Measurements from ENCODE around the gene GNAL.
A peak's percentile ranks its signal among the peaks of the same experiment; 100 is the strongest.

GNAL gene

DNA sequence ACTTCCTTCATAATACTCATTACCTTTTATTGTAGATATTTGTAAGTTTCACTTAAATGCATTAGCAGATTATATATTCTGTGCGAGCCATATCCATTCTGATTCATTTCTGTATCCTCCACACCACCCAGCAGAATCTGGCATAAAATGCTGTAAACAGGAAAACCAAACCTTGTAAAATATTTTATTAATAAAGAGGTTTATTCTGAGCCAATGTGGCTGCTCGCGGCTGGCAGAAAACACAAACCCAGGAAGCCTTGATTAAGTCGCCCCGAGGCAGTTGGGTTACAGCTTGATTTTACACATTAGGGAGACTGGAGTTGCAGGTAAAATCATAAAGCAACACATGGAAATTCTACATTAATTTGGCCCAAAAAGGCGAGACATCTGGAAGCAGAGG lies 40.5 kb downstream of the GNAL start:
- no peak for DNase-seq

DNA sequence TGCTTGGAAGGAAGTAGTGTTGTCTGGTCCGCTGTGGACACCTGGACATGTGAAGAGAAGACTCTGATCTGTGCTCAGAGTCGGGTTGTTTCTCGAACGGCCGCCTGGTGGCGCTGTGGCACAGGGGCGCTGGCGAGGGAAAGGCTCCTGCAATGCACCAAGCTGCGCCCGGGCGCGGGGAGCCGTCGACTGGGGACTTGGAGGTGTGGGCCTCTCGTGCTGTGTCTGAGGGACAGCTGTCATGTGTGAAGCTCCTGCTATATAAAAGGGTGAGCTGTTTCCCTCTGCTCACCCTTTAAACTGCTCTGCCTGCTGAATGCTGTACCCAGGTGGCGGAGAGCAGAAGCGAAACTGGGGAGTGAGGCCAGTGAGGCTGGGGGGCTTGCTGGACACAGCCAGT lies 44.0 kb downstream of the GNAL start:
- peak; percentile 74 for DNase-seq

DNA sequence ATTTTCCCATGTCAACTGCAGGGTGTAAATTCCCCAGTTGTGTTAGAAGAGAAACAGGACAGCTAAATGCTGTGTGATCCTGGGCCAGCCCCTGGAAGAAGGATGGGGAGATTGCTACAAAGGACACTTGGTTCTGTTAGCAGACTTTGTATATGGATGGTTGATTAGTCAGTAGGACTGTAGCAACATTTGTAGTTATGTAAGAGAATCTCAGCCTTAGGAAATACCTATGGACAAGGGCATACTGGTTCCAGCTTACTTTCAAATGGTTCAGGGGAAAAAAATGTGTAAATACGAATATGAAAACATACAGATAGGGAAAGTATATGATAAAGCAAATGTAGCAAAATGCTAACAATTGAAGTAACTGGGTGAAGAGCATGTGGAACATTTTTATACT lies 47.6 kb downstream of the GNAL start:
- DNase-seq, result no peak

DNA sequence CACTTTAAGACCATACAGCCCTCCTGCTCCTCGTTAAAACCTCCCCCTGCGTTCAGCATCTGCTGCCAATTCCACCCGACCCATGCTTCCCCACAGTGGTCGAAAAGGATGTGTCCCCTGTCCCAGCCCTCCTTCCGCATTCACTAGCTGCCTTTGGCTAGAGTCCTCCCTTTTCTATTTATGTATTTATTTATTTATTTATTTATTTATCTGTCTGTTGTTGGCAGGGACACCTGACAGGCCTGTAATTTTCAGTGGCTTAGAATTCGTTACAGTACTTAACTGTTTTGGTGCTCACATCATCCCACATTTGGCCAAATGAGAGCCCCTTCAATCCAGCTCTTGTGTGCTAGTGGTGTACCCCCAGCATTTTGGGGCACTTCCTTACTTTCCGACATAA lies 50.8 kb downstream of the GNAL start:
- DNase-seq, result no peak

DNA sequence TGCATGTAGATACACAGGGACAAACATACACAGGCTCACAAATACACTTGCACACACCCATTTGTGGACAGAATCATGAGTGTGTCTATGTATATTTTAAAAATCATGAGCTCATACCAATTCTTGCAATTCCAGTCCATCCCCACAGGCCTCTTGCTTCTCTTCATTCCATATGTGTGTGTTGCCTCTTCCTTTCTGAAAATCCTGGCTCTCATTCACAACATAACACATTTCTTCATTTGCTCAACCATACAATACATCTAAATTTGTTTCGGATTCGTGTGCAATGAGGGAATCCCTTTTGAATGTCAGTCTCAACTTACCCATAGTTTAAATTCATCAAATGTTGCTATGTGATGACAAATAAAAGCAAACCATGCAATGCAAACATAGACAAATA lies 51.4 kb downstream of the GNAL start:
- no peak for DNase-seq

DNA sequence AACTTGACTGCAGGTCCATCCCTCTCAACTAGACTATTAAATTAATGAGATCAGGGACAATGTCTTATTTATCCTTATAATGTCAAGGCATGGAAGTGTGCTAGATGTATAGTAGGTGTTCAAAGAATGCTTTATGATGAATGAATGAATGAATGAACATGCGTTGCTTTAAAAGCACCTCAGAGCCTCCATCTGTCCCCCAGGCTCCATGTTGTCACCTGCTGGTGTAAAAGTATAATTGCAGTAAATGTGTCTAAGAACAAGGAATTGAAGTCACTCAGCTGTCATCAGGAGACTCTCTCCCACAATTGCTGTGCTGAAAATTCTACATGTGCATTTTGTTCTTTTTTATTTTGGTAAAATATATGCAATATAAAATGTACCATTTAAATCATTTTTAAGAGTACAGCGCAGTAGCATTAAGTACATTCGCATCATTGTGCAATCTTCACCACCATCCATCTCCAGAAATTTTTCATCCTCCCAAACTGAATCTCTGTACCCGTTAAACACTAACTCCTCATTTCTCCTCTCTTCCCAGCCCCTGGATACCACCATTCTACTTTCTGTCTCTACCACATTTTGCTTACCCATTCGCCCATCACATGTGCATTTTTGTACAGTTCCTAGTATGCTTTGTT lies 52.6 kb downstream of the GNAL start:
- peak; percentile 30 for DNase-seq

DNA sequence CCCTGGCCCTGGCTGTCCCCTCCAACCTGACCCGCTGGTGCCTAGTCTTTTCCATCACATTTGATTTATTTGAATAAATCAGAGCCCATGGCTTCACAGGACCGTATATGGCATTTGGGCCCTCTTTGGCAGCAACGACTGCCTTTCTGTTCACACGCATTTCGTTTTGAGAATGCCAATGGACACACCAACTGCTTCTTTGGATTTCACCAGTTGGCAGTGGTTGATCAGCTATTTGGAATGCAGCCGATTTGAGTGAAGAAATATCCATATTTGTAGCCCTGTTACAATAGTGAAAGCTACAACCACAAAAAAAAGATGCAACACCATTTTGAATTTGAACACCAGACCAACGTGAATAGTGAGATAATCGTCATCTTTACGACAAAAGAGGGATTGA lies 56.5 kb downstream of the GNAL start:
- no peak for DNase-seq

DNA sequence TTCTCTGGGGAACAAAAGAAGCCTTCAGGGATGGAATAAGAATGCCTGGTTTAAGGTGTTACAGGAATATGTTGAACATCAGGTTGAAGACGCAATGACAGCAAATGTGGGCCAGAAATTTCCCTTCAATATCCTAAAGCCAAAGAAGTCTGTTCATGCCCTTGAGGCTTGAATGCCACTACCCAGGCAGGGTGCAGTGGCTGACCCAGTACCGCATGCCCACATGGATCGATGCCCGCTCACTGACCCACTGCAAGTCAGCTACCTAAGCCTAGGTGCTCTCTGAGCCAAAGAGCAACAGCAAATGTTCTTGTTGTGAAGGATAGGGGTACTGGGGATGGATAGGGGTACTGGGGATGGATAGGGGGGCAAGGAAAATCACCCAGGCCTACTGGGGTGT lies 58.2 kb downstream of the GNAL start:
- DNase-seq, result no peak

DNA sequence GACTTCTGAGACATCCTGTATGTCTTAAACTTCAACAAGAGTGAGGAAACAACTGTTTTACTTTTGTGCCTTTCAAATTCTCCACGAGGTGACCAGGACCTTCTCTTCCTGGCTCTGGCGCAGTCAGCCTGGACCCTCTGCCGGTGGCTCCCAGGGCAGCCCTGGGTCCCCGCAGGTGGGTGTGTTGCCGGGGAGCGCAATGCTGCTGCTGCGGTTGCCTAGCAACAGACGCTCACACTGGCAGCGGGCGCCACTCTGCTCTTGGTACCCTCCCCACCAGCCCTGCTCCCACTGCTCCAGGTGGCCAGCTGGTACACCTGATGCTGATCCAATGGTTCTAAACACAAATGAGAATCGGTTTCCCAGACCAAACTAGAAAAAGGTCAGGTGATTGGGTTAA lies 58.7 kb downstream of the GNAL start:
- DNase-seq, result no peak

DNA sequence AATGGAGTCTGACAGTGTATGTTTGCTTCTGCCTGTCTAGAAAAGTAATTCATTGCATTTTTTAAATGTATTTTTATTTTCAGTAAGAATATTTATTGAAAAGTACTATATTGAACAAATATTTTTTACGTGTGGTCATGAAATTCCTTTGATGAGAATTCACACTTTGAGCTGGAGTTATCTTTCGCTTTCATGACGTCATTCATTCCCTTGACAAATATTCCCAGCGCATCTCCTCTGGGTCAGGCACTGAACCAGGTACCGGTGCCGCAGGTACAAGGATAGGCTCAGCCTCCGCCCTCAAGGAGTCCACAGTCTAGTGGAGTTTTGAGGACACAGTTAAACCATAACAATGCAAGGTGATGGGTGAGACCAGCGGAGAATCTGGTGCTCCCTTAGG lies 60.2 kb downstream of the GNAL start:
- DNase-seq, result no peak

DNA sequence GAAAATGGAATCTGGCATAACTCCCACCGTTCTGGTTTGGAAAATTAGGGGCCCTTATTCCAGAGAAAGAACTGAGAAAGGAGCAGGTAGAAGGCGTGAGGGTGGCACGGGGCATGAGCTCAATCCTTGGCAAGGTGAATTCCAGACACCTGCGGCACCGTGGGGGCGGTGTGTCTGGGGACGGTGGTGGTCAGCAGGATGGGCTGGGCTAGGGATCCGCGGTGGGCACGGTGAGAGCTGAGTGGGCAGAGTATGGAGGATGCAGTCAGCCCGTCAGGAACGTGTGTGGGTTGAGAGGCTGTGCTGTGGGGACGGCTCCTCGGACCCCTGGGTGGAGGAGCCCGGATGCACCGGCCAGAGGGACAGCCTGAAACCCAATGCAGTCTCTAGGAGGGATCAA lies 61.1 kb downstream of the GNAL start:
- no peak for DNase-seq

DNA sequence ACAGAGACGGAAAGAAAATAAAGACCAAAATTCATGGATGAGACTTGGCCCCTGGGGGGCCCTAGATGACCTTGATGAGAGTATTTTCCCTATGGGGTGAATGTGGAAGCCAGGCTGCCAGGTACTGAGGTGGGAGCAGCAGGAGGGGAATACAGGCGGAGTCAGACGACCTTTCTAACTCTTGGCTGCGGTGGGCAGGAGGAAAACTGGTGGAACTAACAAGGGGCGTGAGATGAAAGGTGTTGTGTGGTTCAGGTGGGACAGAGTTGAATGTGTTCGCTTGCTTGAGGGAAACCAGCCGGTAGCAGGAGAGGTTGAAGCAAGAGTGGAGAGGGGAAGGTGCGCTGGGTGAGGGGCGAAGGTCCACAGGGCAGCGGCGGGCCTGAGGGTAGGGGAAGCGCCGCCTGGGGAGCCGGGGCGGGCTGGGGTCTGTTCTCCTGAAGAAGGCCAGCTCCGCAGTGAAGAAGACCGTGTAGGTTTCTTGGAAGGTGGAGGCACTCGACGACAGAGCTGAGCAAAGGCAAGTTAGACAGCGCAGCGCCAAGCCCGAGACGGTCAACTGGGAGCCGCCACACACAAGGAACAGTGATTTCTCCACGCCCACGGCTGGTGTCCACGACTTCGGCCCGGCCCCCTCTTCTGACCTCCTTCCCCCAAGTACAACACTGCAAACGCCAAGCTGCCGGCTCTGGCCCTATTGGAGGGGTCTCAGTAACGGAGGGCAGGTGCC lies 61.7 kb downstream of the GNAL start:
- no peak for DNase-seq

DNA sequence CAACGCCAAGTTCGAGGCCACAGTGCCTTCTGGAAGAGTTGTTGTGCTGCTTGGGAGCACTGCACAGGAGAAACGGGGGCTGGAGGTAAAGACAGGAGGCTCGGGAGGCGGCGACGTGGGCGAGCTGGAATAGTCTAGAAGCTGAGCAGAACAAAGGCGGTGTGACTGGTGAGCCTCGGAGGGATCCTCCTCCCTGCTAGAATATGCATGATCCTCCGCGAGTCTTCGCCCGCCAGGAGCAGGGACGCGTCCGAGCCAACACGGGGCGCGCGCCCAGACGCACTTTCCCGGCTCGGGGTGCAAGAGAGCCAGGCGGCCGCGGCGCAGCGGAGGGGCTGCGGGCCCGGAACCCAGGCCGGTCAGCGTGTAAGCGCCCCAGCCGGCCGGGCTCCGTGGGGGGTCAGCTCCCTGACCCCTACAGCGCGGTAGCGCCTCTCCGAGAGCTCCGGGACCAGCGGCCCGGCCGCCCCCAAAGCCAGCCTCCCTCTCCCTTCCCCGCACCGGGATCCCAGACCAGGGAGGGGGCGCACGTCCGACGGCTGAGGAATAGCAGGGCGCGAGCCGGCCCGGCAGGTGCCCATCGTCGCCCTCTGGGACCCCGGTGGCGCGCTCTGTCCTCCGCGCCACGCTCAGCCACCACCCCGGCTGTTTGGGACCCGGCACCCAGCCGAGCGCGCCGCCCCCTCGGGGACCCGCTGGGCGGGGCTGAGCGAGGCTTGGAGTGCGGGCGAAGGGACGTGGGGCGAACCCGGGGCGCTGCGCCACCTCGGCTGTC lies 62.5 kb downstream of the GNAL start:
- no peak for DNase-seq

DNA sequence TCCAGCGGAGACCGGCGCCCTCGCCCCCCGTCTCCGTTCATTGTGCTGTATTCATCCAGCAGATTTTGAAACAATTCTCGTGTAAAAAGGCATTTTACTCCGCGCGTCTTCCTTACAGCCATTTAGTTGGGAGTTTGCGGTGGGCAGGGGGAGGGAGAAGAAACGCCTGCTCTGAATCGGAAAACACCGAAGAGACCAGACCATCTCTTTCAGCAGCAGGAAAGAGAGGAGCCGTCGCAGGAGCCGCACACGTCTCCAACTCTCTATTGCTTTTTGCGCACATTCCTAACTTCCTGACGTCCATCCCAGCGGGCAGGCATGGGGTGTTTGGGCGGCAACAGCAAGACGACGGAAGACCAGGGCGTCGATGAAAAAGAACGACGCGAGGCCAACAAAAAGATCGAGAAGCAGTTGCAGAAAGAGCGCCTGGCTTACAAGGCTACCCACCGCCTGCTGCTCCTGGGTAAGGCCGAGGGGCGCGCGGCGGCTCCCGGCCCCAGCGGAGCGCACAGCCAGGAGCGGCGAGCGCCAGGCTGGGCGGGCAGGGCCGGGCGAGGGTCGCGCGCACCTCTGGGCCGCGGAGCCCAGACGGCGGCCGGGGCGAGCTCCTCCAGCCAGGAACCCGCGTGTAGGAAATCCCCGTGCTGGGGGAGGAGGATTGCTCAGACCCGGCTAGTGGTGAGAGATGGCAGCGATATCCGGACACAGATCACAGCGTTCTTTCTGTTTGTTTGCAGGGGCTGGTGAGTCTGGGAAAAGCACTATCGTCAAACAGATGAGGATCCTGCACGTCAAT lies 63.2 kb downstream of the GNAL start:
- peak; percentile 39 for DNase-seq

DNA sequence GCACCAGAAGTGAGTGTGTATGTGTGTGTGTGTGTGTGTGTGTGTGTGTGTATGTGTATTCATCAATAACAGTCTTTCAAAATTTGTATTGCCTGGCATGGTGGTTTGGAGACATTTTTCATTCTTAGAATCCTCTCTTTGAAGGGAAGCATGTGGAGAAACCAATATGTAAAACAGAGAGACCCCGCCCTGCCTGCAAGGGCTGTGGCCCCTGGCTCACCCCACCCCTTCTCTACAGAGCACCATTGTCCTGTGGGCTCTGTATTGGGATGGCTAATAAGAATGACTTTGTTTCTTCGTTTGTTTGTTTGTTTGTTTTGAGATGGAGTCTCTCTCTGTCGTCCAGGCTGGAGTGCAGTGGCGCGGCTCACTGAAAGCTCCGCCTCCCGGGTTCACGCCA lies 65.9 kb downstream of the GNAL start:
- DNase-seq, result peak; percentile 19

DNA sequence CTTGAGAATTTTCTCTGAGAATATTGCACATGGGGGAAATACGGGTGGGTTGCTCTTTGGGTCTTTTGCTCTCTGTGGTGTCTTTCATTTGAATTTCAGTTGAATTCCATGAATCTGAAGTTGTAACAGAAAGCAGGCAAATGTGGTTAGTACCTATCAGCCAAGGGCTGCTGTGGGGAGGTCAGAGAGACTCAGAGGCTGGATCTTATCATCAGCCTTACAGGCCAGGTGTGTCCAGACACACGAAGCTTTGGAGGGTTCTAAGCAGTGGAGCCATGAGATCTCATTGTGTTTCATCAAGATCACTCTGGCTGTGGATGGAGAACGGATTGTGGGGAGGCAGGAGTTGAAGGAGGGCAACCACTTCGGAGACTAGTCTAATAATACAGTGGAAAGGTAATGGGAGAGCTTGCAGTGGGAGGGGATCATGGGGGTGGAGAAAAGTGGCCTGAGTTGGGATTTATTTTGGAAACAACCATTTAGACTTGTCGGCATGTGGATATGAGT lies 68.1 kb downstream of the GNAL start:
- DNase-seq, result no peak

DNA sequence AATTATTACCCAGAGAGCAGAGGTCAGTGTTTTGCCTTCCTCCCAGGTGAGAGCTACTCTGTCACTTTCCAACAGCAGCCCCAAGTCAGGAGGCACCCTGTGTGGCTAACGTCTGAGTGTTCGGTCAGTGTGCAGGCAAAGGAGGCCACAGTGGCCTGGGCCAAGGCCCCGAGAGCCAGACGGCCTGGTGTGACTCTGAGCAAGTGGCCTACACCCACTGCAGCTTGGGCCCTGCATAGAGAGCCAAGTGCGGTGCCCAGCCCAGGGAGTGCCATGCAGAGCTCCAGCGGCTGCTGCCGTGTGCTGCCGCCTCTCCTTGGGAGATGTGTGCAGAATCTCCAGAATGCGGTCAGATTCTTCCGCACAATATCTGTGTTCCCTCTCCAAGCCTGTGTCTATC lies 70.4 kb downstream of the GNAL start:
- DNase-seq, result no peak

DNA sequence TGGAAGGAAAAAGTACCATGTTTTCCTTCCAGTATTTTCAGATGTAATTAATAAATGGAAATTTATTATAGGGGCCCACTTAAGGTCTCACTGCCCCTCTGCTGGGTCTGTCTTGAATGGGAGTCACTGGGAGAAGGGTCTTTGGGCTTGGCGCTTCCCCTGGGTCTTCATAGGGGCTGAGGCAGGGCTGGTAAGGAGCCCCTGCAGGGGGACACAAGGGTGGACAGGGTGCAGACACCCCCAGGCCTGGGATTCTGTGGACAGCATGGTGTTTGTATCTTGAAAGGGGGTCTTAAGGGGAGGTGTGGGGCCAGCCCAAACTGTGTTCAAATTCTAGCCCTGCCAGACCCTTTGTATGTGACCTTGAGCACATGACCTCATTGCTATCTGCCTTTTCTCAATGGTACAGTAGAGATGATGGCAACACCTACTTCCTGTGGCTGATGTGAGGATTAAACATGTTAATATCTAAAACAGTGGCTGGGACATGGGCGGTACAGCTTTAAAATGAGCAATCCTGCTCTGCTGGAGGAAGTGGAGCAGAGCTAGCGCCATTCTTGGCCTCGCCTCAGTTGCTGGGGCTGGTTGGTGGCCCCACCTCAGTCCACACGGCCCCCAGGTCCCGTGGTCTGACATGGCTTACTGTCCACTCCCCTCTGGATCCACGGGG lies 71.6 kb downstream of the GNAL start:
- no peak for DNase-seq

DNA sequence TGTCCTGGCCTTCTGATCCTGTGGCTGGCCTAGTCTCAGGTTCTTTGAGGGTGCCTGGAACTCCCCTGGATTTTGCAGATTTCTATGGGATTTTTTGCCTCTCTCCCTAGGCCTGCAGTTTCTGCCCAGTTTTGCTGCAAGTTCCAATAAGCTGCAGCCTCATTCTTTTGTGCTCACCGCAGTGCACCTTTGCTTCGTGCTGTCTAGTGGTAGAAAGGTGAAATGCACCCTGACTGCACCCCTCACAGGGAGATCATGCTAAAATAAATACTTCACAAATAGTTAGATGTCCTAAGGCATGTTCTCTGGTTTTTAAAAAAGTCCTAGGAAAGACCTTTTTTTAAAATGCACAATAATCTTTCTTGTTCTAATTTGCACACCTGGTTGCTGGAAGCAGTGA lies 72.5 kb downstream of the GNAL start:
- no peak for DNase-seq

DNA sequence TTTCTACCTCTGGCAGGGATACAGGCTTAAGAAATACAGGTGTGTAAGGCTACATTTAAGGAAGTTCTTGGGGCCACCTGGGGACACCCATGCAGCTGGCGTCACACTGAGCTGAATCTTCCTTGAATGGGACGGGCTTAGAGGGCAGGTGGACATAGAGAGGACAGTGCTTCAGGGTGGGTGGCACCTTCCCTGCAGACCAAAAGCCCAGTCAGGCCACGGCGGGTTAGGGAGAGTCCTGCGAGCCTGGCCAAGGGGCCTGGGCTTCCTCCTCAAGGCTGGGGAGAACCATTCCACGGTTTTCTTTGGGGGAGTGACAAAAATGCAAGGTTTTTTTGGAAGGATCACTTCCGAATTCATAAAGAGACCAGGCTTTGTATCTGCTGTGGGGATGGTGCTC lies 73.4 kb downstream of the GNAL start:
- DNase-seq, result no peak

DNA sequence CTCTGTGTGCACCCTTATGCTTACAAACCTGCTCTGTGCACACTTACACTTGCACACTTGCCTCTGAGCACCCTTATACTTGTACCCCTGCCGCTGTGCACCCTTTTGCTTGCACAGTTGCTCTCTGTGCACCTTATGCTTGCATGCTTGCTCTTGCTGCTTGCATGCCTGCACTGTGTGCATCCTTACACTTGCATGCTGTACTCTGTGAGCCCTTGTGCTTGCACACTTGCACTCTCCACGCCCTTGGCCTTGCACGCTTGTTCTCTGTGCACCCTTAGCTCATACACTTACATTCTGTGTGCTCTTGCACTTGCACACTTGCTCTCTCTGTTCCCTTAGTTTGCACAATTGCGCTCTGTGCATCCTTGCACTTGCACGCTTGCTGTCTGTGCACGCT lies 78.3 kb downstream of the GNAL start:
- no peak for DNase-seq

DNA sequence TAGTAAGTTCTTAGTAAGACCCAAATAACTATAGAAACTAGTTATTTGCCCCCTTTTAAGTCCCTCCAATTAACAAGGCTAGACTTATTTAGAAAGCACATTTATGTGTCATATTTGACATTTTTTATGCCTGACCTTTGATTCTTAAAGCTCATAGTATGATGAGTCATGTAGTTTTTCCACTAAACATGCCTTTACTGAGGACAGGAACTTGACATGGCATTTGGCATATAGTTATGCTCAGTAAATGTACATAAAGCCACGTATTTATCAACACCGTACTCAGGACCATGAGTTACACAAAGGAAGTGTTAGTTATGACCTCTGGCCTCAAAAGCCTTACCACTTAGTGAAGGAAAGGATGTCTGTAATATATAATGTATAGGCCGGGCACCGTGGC lies 78.9 kb downstream of the GNAL start:
- DNase-seq, result no peak

Measured in activated CD4-positive, alpha-beta T cell treated with anti-CD3 and anti-CD28 coated beads, Interleukin-10, Interleukin-2, amounts not matched to agents 100 ng/mL and 50 ng/mL, durations not matched to agents 16 hours and 8 hours (primary cell).